ENCODE data around the gene USP5.

Gene USP5

GRCh38 chr12:6829536-6830220 is 22.3 kb upstream of the USP5 start:
- TF ChIP-seq CTCF (IDR thresholded peaks at IDR 0.05; ENCODE audit: insufficient read depth, low read depth, low read length, missing control alignments) = peak; percentile 38
- no peak for DNase-seq (ENCODE audit: low read depth)
- H3K4me3 ChIP-seq (ENCODE audit: low read length) = peak overlapping the region; percentile 88

- H3K4me3 ChIP-seq (ENCODE audit: low read length) = no peak overlapping the region
- DNase-seq (ENCODE audit: low read depth) = no peak
- no peak for TF ChIP-seq CTCF (IDR thresholded peaks at IDR 0.05; ENCODE audit: insufficient read depth, low read depth, low read length, missing control alignments)
Observed at GRCh38 chr12:6830286-6830890, 21.6 kb upstream of the USP5 start.

GRCh38 chr12:6830999-6831398 is 21.0 kb upstream of the USP5 start:
- no peak for DNase-seq (ENCODE audit: low read depth)
- TF ChIP-seq CTCF (IDR thresholded peaks at IDR 0.05; ENCODE audit: insufficient read depth, low read depth, low read length, missing control alignments) = no peak
- no peak overlapping the region for H3K4me3 ChIP-seq (ENCODE audit: low read length)

DNA sequence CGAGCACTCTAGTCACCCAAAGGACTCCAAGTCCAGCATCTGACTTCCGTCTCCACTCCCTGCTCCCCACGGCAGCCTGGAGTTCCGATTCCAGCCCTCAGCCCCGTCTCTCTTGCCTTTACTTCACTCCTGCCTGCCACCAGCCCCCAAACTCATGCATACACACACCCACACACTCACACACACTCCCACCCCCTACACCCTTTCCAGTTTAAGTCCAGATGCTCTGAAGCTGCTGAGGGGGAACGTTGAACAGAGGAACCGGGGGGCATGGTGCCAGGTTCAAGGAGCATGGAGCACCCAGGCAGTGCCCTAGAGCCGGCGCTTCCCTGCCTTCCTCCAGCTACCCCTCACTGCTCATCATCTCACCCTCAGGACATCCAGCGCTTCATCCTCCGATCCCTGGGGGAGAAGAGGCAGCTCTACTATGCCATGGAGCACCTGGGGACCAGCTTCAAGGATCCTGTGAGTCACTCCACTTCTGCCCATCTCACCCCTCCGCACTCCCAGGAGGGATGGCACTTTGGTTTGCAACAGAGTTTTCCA is 20.4 kb upstream of the USP5 start:
- no peak for DNase-seq (ENCODE audit: low read depth)
- no peak overlapping the region for H3K4me3 ChIP-seq (ENCODE audit: low read length)
- no peak for TF ChIP-seq CTCF (IDR thresholded peaks at IDR 0.05; ENCODE audit: insufficient read depth, low read depth, low read length, missing control alignments)

GRCh38 chr12:6832125-6832524 is 19.8 kb upstream of the USP5 start:
- no peak overlapping the region for H3K4me3 ChIP-seq (ENCODE audit: low read length)
- no peak for DNase-seq (ENCODE audit: low read depth)
- TF ChIP-seq CTCF (IDR thresholded peaks at IDR 0.05; ENCODE audit: insufficient read depth, low read depth, low read length, missing control alignments) = no peak

- no peak overlapping the region for H3K4me3 ChIP-seq (ENCODE audit: low read length)
- no peak for DNase-seq (ENCODE audit: low read depth)
Observed at GRCh38 chr12:6833189-6833890, 18.6 kb upstream of the USP5 start.

More at GRCh38 chr12:6833189-6833890, 18.6 kb upstream of the USP5 start:
- no peak for TF ChIP-seq CTCF (IDR thresholded peaks at IDR 0.05; ENCODE audit: insufficient read depth, low read depth, low read length, missing control alignments)

All from epithelial cell of esophagus (primary cell).